Type B pancreatic cell (in vitro differentiated cells): ENCODE measurements around the gene SPINK5. TPM values are rescaled to one million over a fixed set of nuclear protein-coding genes. Genes with fewer than 3 reads are reported as not detected.

Experiments used
- DNase-seq: peaks from one replicate; pipeline ENCODE4 v3.0.0; 2021; ENCODE audit warnings: mixed read lengths; ENCODE audit not compliant: unreplicated experiment; ENCODE audit errors: extremely low spot score
- H3K27ac Mint-ChIP-seq: 2 replicates; pipeline ENCODE4 v1.8.0; 2021; ENCODE audit warnings: mild to moderate bottlenecking, mixed read lengths
- H3K27me3 Mint-ChIP-seq: 2 replicates; pipeline ENCODE4 v1.8.0; 2021; ENCODE audit warnings: mixed read lengths
- H3K36me3 Mint-ChIP-seq: 2 replicates; pipeline ENCODE4 v1.8.0; 2021; ENCODE audit warnings: mixed read lengths
- H3K4me1 Mint-ChIP-seq: one replicate; pipeline ENCODE4 v1.8.0; 2021; ENCODE audit warnings: mixed read lengths; ENCODE audit not compliant: unreplicated experiment
- H3K4me3 Mint-ChIP-seq: 2 replicates; pipeline ENCODE4 v1.8.0; 2021; ENCODE audit warnings: mild to moderate bottlenecking, mixed read lengths
- H3K9me3 Mint-ChIP-seq: 2 replicates; pipeline ENCODE4 v1.8.0; 2021; ENCODE audit warnings: mixed read lengths
- CTCF ChIP-seq: fragments of 200-600 bp; sonication (generic); conservative IDR thresholded peaks from 2 replicates; pipeline ENCODE4 v1.5.0; 2021; ENCODE audit warnings: antibody characterized with exemption, mild to moderate bottlenecking
- total RNA-seq: library from RNA; stranded (reverse); gene quantifications from 2 replicates; pipeline ENCODE4 v1.2.1, GENCODE V29; 2021; ENCODE audit warnings: low replicate concordance

Gene SPINK5
- total RNA-seq, 1 donor from 2014 or later: 26.0 TPM

- Mint-ChIP-seq H3K27me3 (no peaks in the 10 kb centered on the region), H3K9me3 (no peaks in the 10 kb centered on the region), H3K4me1 (no peaks in the 10 kb centered on the region), H3K36me3 (no peaks in the 10 kb centered on the region), H3K27ac (no peak overlapping the region), H3K4me3 (no peak overlapping the region)
- DNase-seq: no peak
- no peak for TF ChIP-seq CTCF
These were observed 71.6 kb downstream of the SPINK5 start for GRCh38 chr5:148135091-148136048.

- peaks cover 10% of the 10 kb centered on the region for H3K4me1 Mint-ChIP-seq
- no peaks in the 10 kb centered on the region for H3K27me3 Mint-ChIP-seq
- TF ChIP-seq CTCF: no peak
These were observed 77.1 kb downstream of the SPINK5 start for GRCh38 chr5:148140846-148141245.

GRCh38 chr5:148141645-148142044, 77.9 kb downstream of the SPINK5 start:
- Mint-ChIP-seq H3K27ac (no peak overlapping the region), H3K36me3 (no peaks in the 10 kb centered on the region), H3K4me3 (no peak overlapping the region), H3K4me1 (peaks cover 18% of the 10 kb centered on the region), H3K27me3 (no peaks in the 10 kb centered on the region), H3K9me3 (no peaks in the 10 kb centered on the region)
- DNase-seq: no peak
- TF ChIP-seq CTCF: no peak

More at GRCh38 chr5:148140846-148141245, 77.1 kb downstream of the SPINK5 start:
- Mint-ChIP-seq H3K27ac (no peak overlapping the region), H3K4me3 (no peak overlapping the region), H3K36me3 (no peaks in the 10 kb centered on the region), H3K9me3 (no peaks in the 10 kb centered on the region)
- DNase-seq: no peak

- Mint-ChIP-seq H3K4me3 (peak overlapping the region; percentile 26), H3K27me3 (no peaks in the 10 kb centered on the region), H3K9me3 (no peaks in the 10 kb centered on the region), H3K36me3 (no peaks in the 10 kb centered on the region), H3K4me1 (peaks cover 22% of the 10 kb centered on the region), H3K27ac (peak overlapping the region; percentile 89)
- TF ChIP-seq CTCF: no peak
- no peak for DNase-seq
These were observed 82.1 kb downstream of the SPINK5 start for GRCh38 chr5:148145916-148146315.

GRCh38 chr5:148146487-148146886, 82.7 kb downstream of the SPINK5 start:
- H3K4me3 Mint-ChIP-seq: no peak overlapping the region
- H3K27me3 Mint-ChIP-seq: no peaks in the 10 kb centered on the region
- H3K9me3 Mint-ChIP-seq: no peaks in the 10 kb centered on the region
- TF ChIP-seq CTCF: no peak
- H3K27ac Mint-ChIP-seq: peak overlapping the region; percentile 89
- DNase-seq: no peak
- H3K4me1 Mint-ChIP-seq: peaks cover 22% of the 10 kb centered on the region
- no peaks in the 10 kb centered on the region for H3K36me3 Mint-ChIP-seq
